ELF-1 (cell line): ENCODE data around the gene KRT83.
"Not testable (repeated sequence)": the region's sequence is repeated elsewhere in the genome, so short reads cannot be mapped to it uniquely, and the experiment has no call there.

ENCODE experiments used
- DNase-seq: peaks from one replicate; pipeline ENCODE4 v3.0.0-alpha.2; 2016; ENCODE audit warnings: low read depth, low spot score

Gene KRT83

GRCh38 chr12:52287816-52288805 lies 33.1 kb downstream of the KRT83 start:
- DNase-seq = not testable (repeated sequence)

GRCh38 chr12:52286857-52287785 lies 34.1 kb downstream of the KRT83 start:
- not testable (repeated sequence) for DNase-seq

- DNase-seq = no peak
These were observed 35.2 kb downstream of the KRT83 start for GRCh38 chr12:52285851-52286530.

- no peak for DNase-seq
These were observed 35.9 kb downstream of the KRT83 start for GRCh38 chr12:52285172-52285745.

- no peak for DNase-seq
These were observed 36.5 kb downstream of the KRT83 start for GRCh38 chr12:52284562-52285171.

- peak; percentile 36 for DNase-seq
These were observed 40.2 kb downstream of the KRT83 start for GRCh38 chr12:52280796-52281560.

GRCh38 chr12:52280319-52280795 lies 40.8 kb downstream of the KRT83 start:
- no peak for DNase-seq

- DNase-seq = no peak
These were observed 41.5 kb downstream of the KRT83 start for GRCh38 chr12:52279422-52280318.

GRCh38 chr12:52278575-52279421 lies 42.4 kb downstream of the KRT83 start:
- DNase-seq = peak; percentile 85

- no peak for DNase-seq
These were observed 43.5 kb downstream of the KRT83 start for GRCh38 chr12:52277486-52278245.

- no peak for DNase-seq
These were observed 45.5 kb downstream of the KRT83 start for GRCh38 chr12:52275686-52276085.

- DNase-seq = no peak
These were observed 46.6 kb downstream of the KRT83 start, which contains the start of gene KRT86 for GRCh38 chr12:52274521-52275120. Gene KRT86, plus strand, starts transcription at chr12:52274645. Its CDS starts 27,272 bp downstream, at chr12:52301917.

GRCh38 chr12:52271158-52271557 lies 50.0 kb downstream of the KRT83 start:
- no peak for DNase-seq

GRCh38 chr12:52270541-52271070 lies 50.6 kb downstream of the KRT83 start:
- no peak for DNase-seq

- DNase-seq = no peak
These were observed 53.0 kb downstream of the KRT83 start for GRCh38 chr12:52268212-52268611.

- DNase-seq = no peak
These were observed 53.5 kb downstream of the KRT83 start for GRCh38 chr12:52267699-52268098.
